B cell (primary cell): Measurements from ENCODE around the gene TENM3. TPM values are rescaled to one million over a fixed set of nuclear protein-coding genes. Genes with fewer than 3 reads are reported as not detected.

Experiments
- ATAC-seq: fragments of 200-7000 bp; cut with Tn5 transposase; one replicate; pipeline ENCODE4 v1.10.0; 2021; ENCODE audit warnings: low read depth, mild to moderate bottlenecking, moderate number of reproducible peaks, moderate library complexity
- CTCF ChIA-PET: fragments of 350-600 bp; sonication (Branson Sonifier 250); formaldehyde crosslinking; loops from one replicate; lab custom pipeline; 2021; ENCODE audit warnings: antibody characterized with exemption, inconsistent platforms; lab: Charles Lee
- POLR2A ChIA-PET: fragments of 350-600 bp; sonication (Branson Sonifier 250); formaldehyde crosslinking; loops from one replicate; lab custom pipeline; 2021; ENCODE audit warnings: antibody characterized with exemption; lab: Charles Lee
- DNase-seq: peaks from one replicate; pipeline ENCODE4 v3.0.0; 2013
- H2AFZ ChIP-seq: 2 replicates; pipeline ENCODE4 v1.6.1; 2012; ENCODE audit warnings: mild to moderate bottlenecking, low read depth, low read length; ENCODE audit not compliant: insufficient read depth, poor library complexity, severe bottlenecking
- H3K27ac ChIP-seq, 2 donors: 1 replicate in 1 of 2; 2 replicates in 1 of 2; pipeline ENCODE4 v1.5.1; 2012 to 2013; ENCODE audit warnings: low read length in 2 of 2, mild to moderate bottlenecking in 2 of 2, moderate library complexity in 1 of 2
- H3K27me3 ChIP-seq, 4 experiments: fragments of 200-600 bp in 1 of 4; sonication (generic) in 1 of 4; replicated peaks in 1 of 4; 1 replicate in 2 of 4; 2 replicates in 2 of 4; pipeline versions ENCODE4 v1.6.1 to v1.7.0; 2013 to 2016; ENCODE audit warnings: low read length in 3 of 4, mild to moderate bottlenecking in 2 of 4, mixed read lengths in 1 of 4, moderate library complexity in 1 of 4; ENCODE audit not compliant: insufficient read depth in 4 of 4, control insufficient read depth in 3 of 4; ENCODE audit errors: control extremely low read depth in 1 of 4
- H3K36me3 ChIP-seq, 2 experiments: replicated peaks in 1 of 2; 1 replicate in 1 of 2; 2 replicates in 1 of 2; pipeline versions ENCODE4 v1.6.1 to v1.7.1; 2013; ENCODE audit warnings: low read length in 1 of 2; ENCODE audit not compliant: insufficient read depth in 2 of 2, control insufficient read depth in 1 of 2; ENCODE audit errors: control extremely low read depth in 1 of 2, extremely low read depth in 1 of 2
- H3K4me1 ChIP-seq, 2 donors: fragments of 200-600 bp in 1 of 2; sonication (generic) in 1 of 2; 1 replicate in 1 of 2; 2 replicates in 1 of 2; pipeline versions ENCODE4 v1.5.1 to v1.6.1; 2013 to 2017; ENCODE audit warnings: low read length in 2 of 2; ENCODE audit not compliant: control insufficient read depth in 2 of 2, insufficient read depth in 2 of 2
- H3K4me2 ChIP-seq: replicated peaks from 2 replicates; pipeline ENCODE3; 2012; ENCODE audit warnings: mild to moderate bottlenecking, low read depth, low read length; ENCODE audit not compliant: poor library complexity, severe bottlenecking
- H3K4me3 ChIP-seq, 5 experiments: fragments of 200-600 bp in 1 of 5; sonication (generic) in 1 of 5; 1 replicate in 3 of 5; 2 replicates in 2 of 5; pipeline versions ENCODE4 v1.5.1 to v1.7.0; 2011 to 2016; ENCODE audit warnings: low read length in 4 of 5, mild to moderate bottlenecking in 4 of 5, low read depth in 2 of 5, control low read depth in 1 of 5, moderate library complexity in 1 of 5; ENCODE audit not compliant: insufficient read depth in 1 of 5; ENCODE audit errors: control extremely low read depth in 1 of 5, extremely low read depth in 1 of 5
- H3K79me2 ChIP-seq: fragments of 200-600 bp; sonication (generic); one replicate; pipeline ENCODE4 v1.6.0; 2016; ENCODE audit warnings: low read length; ENCODE audit not compliant: control insufficient read depth, insufficient read depth
- H3K9ac ChIP-seq: fragments of 200-600 bp; sonication (generic); 2 replicates; pipeline ENCODE4 v1.6.1; 2017; ENCODE audit warnings: mild to moderate bottlenecking, low read length, moderate library complexity
- H3K9me3 ChIP-seq, 3 donors: one replicate each; pipeline versions ENCODE4 v1.6.1 to v1.7.1; 2013; ENCODE audit warnings: low read length in 2 of 3; ENCODE audit not compliant: control insufficient read depth in 2 of 3, insufficient read depth in 1 of 3; ENCODE audit errors: control extremely low read depth in 1 of 3
- H4K20me1 ChIP-seq: 2 replicates; pipeline ENCODE4 v1.6.0; 2012; ENCODE audit warnings: mild to moderate bottlenecking, low read length; ENCODE audit not compliant: insufficient read depth, control insufficient read depth, poor library complexity, severe bottlenecking
- H3K27ac Mint-ChIP-seq: one replicate; pipeline ENCODE4 v1.8.0; 2021; ENCODE audit warnings: mixed read lengths
- H3K27me3 Mint-ChIP-seq: one replicate; pipeline ENCODE4 v1.8.0; 2021; ENCODE audit warnings: mixed read lengths
- H3K4me1 Mint-ChIP-seq: one replicate; pipeline ENCODE4 v1.8.0; 2021; ENCODE audit warnings: mixed read lengths
- H3K4me3 Mint-ChIP-seq: one replicate; pipeline ENCODE4 v1.8.0; 2021; ENCODE audit warnings: mixed read lengths
- H3K9me3 Mint-ChIP-seq: one replicate; pipeline ENCODE4 v1.8.0; 2022; ENCODE audit warnings: mixed read lengths; ENCODE audit not compliant: insufficient read depth
- EZH2 ChIP-seq: IDR thresholded peaks from 2 replicates; pipeline ENCODE4 v1.6.1; 2012; ENCODE audit warnings: borderline replicate concordance, low read depth, mild to moderate bottlenecking, moderate library complexity, low read length; ENCODE audit not compliant: insufficient read depth, poor library complexity, severe bottlenecking
- WGBS: methylation state at CpG from one replicate; pipeline ENCODE4 v1.1.5; 2013; ENCODE audit warnings: missing lambda C conversion rate; ENCODE audit not compliant: insufficient coverage; 5-methylcytosine and 5-hydroxymethylcytosine counted together
- intact Hi-C: fragments of 100-400 bp; cut with micrococcal nuclease; formaldehyde crosslinking; loops from one replicate; pipeline ENCODE4 v1.10.0; 2022
- polyA plus RNA-seq: library from polyadenylated mRNA; depleted of rRNA; stranded (reverse); fragments of >200 nt; gene quantifications from 2 replicates; pipeline ENCODE4 v1.2.3, GENCODE V29; 2012
- total RNA-seq, 2 donors: library from RNA; stranded (reverse); fragments of 120-200 nt in 1 of 2; gene quantifications; 1 replicate in 1 of 2; 2 replicates in 1 of 2; pipeline versions ENCODE4 v1.2.3 to v1.2.4, GENCODE V29; 2013 to 2022
- TF ChIP-seq, protein P1 (sequence below): fragments of 200-600 bp; IDR thresholded peaks from one replicate; pipeline ENCODE4 v1.8.0; 2022; ENCODE audit warnings: antibody characterized with exemption, mild to moderate bottlenecking

TENM3 gene
- total and polyA plus RNA-seq, 2 donors (not counting 1 experiment from before 2014, with no cell fraction given) = not detected

DNA sequence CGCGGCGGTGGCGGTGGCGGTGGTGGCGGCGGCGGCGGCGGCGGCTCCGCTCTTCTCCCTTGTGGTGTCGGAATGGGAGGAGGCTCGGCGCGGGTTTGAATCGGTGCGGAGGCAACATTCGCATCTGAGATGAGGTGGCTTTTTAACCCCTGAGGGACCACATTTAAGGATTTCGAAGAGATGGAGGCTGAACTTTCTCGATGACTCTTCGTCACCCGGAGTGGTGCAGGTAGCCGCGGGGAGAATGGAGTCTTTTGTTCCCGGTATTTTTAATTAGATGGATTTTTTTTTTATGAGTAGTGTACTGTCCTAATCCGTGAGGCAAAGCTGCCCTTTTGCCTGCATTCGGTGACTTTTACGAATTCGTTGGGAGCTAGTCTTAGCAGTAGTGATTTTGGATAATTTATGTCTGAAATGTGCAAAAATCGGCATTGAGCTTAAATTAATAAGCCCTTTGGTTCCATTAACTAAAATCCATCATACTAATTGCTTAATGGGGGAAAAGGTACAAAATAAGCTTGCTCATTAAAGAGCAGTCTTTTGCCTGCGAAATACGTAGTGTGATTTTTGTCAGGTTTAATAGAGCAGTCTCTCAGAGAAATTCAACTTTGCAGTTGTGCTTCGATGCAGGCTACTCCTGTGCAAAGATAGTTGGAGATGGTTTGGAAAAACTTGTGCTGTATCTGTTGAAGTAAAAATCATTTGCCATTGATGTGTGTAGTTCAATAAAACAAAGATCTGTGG, 206.2 kb downstream of the TENM3 start:
- Histone ChIP-seq H3K9me3 (peaks cover 0 to 4% (median 2%) of the 10 kb centered on the region in 3 donors), H3K27me3 (peaks cover 0 to 42% (median 18%) of the 10 kb centered on the region in 4 experiments), H3K4me3 (peak overlapping the region in 3 of 5 experiments; percentile 8 to 48 (median 38)), H3K4me1 (peaks cover 9 to 19% of the 10 kb centered on the region in 2 donors), H3K27ac (no peak overlapping the region), H3K9ac (peak overlapping the region; percentile 30), H2AFZ (peak overlapping the region; percentile 19), H3K4me2 (peak overlapping the region; percentile 69), H3K36me3 (no peaks in the 10 kb centered on the region), H3K79me2 (no peaks in the 10 kb centered on the region), H4K20me1 (no peaks in the 10 kb centered on the region)
- ATAC-seq = no peak
- ChIA-PET POLR2A (no interaction called here), CTCF (interaction anchor here (0.7 kb wide), 1 partner anchor 58 kb away, joined by 3 read pairs; no protein-coding TSS in a partner anchor)
- 5% methylated on average over 25 of the region's 34 CpGs for WGBS
- Mint-ChIP-seq H3K27me3 (peaks cover 55% of the 10 kb centered on the region), H3K4me3 (peak overlapping the region; percentile 73), H3K9me3 (no peaks in the 10 kb centered on the region), H3K4me1 (peaks cover 20% of the 10 kb centered on the region), H3K27ac (no peak overlapping the region)
- TF ChIP-seq, protein P1, sequence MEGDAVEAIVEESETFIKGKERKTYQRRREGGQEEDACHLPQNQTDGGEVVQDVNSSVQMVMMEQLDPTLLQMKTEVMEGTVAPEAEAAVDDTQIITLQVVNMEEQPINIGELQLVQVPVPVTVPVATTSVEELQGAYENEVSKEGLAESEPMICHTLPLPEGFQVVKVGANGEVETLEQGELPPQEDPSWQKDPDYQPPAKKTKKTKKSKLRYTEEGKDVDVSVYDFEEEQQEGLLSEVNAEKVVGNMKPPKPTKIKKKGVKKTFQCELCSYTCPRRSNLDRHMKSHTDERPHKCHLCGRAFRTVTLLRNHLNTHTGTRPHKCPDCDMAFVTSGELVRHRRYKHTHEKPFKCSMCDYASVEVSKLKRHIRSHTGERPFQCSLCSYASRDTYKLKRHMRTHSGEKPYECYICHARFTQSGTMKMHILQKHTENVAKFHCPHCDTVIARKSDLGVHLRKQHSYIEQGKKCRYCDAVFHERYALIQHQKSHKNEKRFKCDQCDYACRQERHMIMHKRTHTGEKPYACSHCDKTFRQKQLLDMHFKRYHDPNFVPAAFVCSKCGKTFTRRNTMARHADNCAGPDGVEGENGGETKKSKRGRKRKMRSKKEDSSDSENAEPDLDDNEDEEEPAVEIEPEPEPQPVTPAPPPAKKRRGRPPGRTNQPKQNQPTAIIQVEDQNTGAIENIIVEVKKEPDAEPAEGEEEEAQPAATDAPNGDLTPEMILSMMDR = no peak
- no peak for TF ChIP-seq EZH2
- intact Hi-C loops = no loop called here
- no peak for DNase-seq

DNA sequence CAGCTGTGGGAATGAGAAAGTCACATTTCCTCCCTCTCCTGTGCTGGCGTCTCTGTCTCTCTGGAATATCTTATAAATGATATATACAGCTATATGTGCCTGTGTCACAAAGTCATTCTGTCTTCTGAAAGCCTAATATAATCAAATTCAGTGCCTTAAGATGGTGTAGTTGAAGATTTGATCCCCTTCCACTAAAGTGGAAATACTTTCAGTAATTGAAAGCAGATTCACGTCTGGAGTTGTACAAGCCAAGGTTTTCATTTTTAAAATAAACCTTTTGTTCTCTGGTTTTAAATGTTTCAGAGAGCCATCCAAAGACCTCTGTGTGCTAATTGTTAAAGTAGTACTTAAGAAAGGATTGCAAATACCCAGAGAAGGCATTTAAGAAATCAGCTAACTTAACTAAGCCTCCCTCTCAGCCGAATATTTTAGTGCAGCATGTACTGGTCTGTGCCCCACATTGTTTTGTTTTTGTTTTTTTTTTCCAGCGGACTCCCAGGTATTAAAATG, 206.8 kb downstream of the TENM3 start:
- CTCF ChIA-PET = no interaction called here
- Mint-ChIP-seq H3K9me3 (no peaks in the 10 kb centered on the region), H3K4me3 (peak overlapping the region; percentile 73), H3K27ac (no peak overlapping the region), H3K4me1 (peaks cover 20% of the 10 kb centered on the region), H3K27me3 (peaks cover 57% of the 10 kb centered on the region)
- no peak for TF ChIP-seq EZH2
- TF ChIP-seq, protein P1 = no peak
- H3K9ac ChIP-seq = no peak overlapping the region
- intact Hi-C loops = no loop called here
- peaks cover 9 to 19% of the 10 kb centered on the region in 2 donors for H3K4me1 ChIP-seq
- H3K36me3 ChIP-seq = no peaks in the 10 kb centered on the region
- DNase-seq (no peak), ATAC-seq (no peak)
- peaks cover 0 to 42% (median 18%) of the 10 kb centered on the region in 4 experiments for H3K27me3 ChIP-seq
- POLR2A ChIA-PET = no interaction called here
- H3K9me3 ChIP-seq = peaks cover 0 to 2% (median 0%) of the 10 kb centered on the region in 3 donors
- H3K27ac ChIP-seq = no peak overlapping the region
- no CpG with 5 or more reads among the region's 4 CpGs for whole genome bisulfite sequencing
- H3K79me2 ChIP-seq = no peaks in the 10 kb centered on the region
- H3K4me3 ChIP-seq = no peak overlapping the region
- H4K20me1 ChIP-seq = no peaks in the 10 kb centered on the region
- H2AFZ ChIP-seq = peak overlapping the region; percentile 19
- H3K4me2 ChIP-seq = peak overlapping the region; percentile 69
